ENCODE results near the gene RUFY4.
A peak's percentile ranks its signal among the peaks of the same experiment; 100 is the strongest.
"Not testable (repeated sequence)": the region's sequence is repeated elsewhere in the genome, so short reads cannot be mapped to it uniquely, and the experiment has no call there.

The RUFY4 gene

DNA sequence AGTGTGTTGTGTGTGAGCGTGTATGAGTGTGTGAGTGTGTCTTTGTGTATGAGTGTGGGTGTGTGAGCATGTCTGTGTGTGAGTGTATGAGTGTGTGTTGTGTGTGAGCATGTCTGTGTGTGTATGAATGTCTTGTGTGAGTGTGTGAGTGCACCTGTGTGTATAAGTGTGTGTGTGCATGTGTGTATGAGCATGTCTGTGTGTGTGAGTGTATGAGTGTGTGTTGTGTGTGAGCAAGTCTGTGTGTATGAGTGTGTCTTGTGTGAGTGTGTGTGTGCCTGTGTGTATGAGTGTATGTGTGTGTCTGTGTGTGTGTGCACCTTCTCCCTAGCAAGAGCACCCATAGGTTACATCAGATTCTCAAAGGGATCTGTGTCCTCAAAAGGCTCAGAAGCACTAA is 37.8 kb upstream of the RUFY4 start:
- FAIRE-seq (no peak), DNase-seq (ENCODE audit: low spot score) (no peak)

DNA sequence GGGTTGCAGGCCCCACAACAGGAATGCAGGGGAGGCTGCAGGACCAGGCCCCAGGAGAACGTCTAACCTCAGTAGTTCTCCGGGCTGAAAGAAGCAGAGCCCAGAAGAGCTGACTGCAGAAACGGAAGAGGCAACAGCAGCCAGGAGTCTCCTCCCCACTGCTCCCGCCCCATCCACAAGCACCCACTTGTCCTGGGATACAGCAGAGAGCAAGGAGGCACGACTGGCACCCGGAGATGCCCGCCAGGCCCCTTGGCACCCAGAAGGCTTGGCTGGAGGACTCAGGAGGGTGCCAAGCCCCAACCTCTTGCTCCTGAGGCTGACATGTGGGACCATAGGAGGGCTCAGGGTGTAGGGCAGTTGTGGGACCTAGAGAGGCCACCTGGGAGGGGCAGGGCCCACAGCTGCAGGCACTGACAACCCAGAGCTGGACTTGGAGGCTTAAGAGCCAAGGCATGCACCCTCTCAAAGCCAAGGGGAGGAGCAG is 37.2 kb upstream of the RUFY4 start:
- no peak for DNase-seq (ENCODE audit: low spot score)
- FAIRE-seq: no peak

DNA sequence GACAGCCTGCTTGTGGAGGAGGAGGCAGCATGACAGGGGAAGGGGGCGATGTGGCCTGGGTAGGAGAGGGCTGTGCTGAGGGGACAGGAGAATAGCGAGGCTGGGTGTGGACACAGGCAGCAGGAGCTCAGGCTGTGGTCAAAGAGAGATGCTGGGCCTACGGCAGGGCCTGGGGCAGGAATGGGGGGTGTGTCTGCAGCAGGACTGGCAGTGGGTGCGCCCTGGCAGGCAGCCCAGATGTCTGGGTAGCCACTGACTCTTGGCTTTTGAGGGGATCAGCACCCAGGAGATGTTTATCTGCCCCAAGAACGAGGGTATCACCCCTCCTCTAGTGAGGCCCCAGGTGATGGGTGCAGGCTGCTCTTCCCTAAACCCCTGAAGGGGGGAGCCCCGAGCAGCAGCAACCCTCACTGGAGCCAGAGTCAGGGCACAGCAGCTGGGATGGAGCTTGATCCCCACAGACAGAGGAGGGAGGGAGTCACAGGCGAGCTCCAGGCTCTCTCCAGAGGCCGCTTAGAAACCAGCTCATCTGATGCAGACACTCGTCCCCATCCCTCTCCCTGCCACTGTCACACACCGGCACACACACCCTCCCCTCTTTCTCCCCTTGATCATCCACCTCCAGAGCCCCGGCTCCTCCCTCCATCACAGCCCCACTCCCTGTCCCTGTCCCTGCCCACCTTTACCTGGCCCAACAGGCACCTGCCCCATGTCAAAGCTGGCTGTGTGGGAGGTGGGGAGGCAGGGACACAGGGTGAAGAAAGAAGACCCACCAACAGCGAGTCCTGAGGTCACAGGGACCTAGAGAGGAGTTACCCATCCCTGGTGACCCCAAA is 36.5 kb upstream of the RUFY4 start:
- FAIRE-seq (no peak), DNase-seq (ENCODE audit: low spot score) (no peak)

DNA sequence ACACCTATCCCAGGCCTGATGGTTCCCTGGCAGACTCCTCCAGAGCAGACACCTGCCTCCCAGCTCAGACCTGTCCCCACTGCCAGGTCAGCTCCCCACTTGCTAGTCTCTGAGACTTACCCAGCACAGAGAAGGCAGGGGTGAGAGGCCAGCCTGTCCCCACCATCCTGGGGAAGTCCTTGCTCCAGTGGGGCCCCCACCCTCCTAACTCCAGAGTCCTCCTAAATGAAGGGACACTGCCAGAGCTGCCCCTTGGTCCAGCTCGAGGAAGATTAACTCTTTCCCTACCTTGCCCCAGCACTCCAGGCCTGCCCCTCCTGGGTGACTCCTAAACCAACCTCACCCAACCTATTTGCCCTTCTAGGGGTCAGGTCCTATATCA is 35.9 kb upstream of the RUFY4 start:
- FAIRE-seq (no peak), DNase-seq (ENCODE audit: low spot score) (no peak)

DNA sequence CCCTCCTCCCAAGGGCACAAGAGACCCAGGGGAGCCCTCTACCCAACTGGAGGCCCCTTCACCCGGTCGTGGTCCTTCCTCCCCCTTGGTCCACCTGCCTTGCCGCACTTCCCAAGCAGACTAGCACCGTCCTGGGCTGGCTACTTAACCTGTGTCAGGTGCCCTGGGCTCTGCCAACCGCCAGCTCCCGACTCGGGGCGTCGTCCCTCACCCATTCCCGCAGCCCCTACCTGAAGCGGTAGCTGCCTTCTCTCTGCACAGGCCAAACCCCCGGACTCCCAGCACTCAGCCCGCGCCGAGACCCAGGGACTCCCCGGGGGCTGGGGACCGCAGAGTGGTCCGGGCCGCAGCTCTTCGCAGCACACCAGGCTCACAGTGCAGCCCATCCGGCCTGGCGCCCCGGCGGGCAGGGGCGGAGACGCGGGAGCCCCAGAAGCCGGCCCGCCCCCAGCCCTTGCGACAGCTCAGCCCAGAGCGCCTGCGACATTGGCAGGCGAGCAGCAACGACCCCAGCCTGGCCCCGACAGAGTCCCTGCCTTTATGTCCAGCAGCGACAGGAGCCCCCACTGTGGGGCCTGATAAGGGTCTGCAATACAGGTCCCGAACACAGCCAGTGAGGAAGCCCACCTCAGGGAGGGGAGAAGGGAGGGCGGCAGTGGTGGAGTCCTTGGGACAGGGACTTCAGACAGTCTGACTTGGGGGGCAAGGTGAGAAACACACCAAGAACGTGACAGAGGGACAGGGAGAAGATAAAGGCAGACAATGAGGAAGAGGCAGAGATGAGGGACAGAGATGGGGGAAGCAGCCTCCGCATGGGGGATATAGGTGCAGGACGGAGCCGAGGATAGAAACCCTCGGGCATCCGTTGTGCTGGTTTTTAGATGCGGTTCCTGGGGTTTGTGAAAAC is 35.2 kb upstream of the RUFY4 start:
- FAIRE-seq (no peak), DNase-seq (ENCODE audit: low spot score) (no peak)

DNA sequence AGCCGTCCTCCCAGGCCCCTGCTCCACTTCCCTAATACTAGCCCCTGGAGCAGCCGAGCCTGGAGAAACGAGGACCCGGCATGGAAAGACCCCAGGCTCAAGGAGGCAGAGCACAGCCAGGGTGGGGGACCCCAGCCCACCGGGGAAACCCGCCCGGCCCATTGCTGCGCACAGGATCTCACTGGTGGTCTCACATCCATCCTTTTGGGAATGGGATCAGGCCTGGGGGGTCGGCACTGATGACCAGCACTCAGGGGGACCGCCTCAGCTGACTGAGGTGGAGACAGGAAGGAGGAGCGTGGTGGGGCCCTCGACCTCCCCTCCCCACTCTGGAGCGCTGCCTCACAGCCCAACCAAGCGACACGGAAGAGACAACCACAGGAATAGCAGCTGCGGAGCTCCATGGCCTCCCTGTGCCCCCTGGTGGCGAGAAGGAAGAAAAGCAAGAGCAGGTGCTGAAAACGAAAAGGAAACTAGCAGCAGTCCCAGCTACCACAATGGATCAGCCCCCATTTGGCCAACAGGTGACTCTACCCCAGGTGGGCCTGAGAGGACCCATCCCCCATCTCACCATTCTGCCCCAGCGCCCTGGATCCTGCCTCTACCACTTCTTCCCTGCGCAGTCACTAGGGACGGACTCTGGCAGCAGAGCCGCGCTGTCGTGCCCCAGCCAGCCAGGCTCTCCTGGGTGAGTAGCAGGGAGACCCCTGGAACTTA is 34.4 kb upstream of the RUFY4 start:
- DNase-seq (ENCODE audit: low spot score): peak; percentile 66

DNA sequence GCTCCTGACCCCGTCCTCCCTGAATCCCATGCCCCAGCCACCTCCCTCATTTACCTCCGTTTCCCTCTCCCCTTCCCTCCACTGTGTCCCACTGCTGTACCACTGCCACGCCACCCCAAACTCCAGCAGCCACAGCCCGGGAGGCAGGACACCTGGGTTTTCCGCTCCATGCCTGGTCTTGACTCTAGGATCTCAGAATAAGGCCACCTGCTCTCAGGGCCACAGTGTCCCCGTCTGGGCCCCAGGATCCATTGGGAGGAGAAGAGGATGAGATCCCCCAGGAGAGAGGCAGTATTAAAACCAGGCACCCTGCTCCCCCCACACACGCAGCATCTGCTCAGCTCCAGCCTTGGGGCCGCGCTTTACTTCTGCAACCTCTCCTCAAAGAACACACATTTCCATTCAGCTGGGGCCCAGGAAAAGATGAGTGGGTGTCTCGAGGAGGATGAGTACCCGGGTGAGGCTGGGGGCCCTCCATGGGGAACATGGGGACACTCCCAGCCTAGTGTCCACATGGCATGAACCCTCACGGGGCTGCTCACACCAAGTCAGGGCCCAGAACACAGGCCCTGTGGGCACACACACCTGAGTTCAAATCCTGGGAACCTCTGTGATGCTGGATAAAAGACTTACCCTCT is 33.5 kb upstream of the RUFY4 start:
- DNase-seq (ENCODE audit: low spot score): no peak
- no peak for FAIRE-seq

More for the DNA sequence above, 34.4 kb upstream of the RUFY4 start:
- peak; percentile 28 for FAIRE-seq

DNA sequence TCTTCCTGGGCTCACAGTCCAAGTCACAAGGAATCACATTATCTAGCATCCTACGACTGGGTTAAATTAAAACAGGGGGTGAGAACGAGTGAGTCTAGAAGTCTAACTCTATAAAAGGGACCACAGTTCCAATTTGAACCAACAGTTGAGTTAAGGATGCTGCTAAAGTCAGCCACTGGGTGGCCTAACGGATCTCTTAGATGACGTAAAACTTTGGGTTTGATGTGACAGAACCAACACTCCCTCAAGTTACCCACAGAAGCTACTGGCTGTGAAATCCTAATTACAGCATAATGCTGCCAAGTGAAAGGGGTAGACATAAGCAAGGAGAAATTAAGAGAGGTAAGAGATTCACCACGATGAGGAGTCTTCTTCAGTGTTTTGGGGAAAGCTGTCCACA is 32.7 kb upstream of the RUFY4 start:
- no peak for DNase-seq (ENCODE audit: low spot score)
- no peak for FAIRE-seq

DNA sequence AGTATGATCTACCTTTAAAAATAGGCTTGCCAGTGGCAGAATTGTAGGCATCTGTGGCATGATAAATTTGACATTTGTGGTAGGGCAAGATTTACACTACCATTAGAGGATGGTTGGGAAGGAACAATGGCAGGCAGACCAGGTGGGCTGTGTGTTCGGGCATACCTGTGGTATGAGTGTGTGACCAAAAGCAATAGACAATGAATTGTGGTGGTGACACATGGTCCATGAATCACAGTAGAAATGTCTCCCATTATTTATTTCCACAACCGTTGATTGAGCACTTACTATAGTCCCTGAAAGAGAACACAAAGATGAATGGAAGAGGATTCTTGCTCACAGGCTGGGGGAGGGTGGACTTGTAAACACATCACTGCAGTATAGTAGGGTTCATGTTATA is 29.9 kb upstream of the RUFY4 start:
- DNase-seq (ENCODE audit: low spot score) (peak; percentile 78), FAIRE-seq (peak; percentile 46)

DNA sequence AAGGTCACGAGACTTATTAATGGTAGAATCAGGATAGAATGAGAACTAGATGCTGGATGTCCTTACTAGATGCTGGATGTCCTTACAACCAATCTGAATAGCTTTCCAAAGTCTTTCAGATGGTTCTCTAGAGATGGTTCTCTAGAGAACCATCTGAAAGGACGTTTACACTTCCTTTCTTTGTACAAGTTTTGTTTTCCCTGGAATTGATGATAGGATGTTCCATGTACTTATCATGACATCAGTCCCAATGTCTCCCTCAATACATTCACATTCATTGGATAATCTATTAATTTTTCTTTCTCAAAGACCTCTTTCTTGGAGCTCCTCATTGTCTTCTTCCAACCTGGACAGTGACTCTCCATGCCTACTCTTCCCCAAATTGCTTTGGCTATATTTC is 28.2 kb upstream of the RUFY4 start:
- FAIRE-seq: no peak
- DNase-seq (ENCODE audit: low spot score): no peak

DNA sequence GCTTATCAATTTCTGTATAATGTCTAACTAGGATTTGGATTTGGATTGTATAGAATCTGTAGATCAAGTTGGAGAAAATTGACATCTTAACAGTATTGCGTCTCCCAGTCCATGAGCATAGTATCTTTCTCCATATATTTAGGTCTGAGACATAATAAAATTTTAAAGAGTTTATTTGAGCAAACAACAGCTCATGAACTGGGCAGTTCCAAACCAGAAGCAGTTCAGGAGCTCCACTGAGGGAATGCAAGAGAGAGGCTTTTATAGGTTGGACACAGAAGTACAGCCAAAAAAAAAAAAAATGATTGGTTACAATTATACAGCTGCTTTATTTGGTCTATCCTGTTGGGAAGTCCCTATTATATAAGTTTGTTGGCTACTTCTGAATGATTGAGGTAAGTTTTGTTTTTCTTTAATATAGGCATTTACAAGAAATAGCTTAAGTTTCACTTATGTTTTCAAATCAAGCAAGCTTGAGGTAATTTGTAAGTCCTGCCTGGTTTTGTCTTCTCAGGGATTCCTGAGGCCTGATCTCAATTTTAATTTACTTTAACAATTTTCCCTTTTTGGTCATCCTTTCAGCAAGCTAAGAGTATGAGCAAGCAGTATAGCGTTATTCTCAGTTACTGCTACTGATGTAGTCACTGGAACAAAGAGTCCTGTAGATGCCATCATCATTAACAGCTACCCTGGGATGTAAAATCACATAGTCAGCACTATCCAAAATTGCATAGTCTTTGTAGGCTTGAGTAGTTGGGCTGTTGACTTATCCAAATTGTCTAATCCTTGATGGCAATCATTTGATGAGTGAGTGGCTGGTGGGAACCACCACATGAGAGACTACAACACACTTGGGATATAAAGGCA is 27.5 kb upstream of the RUFY4 start:
- DNase-seq (ENCODE audit: low spot score): no peak
- FAIRE-seq: no peak

DNA sequence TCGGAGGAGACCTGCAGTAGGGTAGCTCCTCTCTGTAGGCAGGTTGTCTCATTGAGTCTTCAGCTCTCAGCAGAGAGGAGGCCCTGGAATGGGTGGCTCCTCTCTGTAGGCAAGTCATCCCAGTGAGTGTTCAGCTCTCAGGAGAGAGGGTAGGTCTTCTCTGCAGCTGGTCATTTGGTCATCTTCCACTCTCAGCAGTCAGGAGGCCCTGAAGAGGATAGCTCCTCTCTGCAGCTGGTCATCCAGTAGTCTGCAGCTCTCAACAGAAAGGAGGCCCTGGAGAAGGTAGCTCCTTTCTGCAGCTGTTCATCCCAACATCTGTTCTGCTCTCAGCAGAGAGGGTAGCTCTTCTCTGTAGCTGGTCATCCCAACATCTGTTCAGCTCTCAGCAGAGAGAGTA is 26.0 kb upstream of the RUFY4 start:
- FAIRE-seq (no peak), DNase-seq (ENCODE audit: low spot score) (no peak)

DNA sequence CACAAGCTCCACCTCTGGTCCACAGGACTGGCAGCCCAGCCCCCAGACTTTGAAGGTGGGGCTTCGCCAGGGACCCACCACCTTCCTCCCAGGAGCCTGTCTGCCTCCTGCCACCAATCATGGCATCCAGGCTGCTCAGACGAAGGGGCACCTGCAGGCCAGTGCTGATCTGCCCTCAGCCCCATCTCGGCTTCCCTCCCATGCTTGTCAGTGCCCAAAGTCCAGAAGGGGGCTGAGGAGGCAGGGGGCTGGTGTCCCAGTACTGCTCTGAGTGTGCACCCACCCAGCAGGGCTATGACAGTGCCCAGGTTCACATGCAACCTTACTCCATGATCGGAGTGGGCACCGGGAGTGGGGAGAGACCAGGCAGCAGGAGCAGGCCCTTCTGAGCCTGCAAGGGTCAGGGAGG is 25.3 kb upstream of the RUFY4 start:
- no peak for DNase-seq (ENCODE audit: low spot score)
- no peak for FAIRE-seq

DNA sequence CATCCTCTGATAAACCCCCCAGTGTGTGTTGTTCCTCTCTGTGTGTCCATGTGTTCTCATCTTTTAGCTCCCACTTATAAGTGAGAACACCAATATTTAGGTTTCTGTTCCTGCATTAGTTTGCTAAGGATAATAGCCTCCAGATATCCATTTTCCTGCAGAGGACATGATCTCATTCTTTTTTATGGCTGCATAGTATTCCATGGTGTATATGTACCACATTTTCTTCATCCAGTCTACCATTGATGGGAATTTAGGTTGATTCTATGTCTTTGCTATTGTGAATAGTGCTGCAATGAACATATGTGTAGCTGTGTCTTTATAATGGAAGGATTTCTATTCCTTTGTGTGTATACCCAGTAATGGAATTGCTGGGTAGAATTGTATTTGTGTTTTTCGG is 24.5 kb upstream of the RUFY4 start:
- FAIRE-seq; DNase-seq (ENCODE audit: low spot score): not testable (repeated sequence)

DNA sequence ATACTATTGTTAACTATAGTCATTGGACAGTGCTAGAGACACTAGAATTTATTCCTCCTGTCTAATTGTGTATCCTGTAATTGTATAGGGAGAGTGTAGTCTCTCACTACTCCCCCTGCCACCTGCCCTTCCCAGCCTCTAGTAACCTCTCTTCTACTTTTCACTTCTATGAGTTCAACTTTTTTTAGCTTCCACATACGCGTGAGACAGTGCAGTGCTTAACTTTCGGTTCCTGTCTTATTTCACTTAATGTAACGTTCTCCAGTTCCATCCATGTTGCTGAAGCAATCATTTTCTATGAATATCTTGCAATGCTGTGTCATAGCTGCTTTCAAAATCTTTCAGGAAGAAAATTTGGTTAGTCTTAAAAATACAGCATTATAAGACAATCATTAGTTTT is 22.8 kb upstream of the RUFY4 start:
- no peak for FAIRE-seq

DNA sequence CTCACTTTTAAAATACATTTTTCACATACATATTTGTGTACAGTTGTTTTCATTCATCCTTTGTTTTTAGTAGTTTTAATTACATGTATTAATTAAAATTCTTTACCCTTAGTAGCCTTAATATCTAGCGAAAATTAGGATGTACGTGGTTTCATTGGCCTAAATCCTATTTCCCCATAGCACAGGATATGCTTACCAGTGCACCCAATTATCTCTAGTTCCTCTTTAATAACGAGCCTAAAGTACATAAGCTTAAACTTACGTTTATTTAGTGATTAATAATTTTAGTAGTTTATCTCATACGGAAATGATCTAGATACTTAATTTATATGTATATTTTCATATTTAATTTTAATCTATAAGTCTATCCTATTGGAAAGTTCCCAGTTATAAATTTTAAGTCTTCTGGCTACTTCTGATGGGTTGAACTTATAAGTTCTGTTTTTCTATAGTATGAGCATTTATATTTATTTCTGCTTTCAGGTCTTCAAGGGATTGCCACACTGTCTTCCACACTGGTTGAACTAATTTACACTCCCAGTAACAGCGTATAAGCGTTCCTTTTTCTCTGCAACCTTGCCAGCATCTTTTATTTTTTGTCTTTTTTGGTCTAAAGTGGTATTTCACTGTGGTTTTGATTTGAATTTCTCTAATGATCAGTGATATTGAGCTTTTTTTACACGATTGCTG is 21.4 kb upstream of the RUFY4 start:
- no peak for FAIRE-seq
- DNase-seq (ENCODE audit: low spot score): no peak

More for the DNA sequence above, 22.8 kb upstream of the RUFY4 start:
- no peak for DNase-seq (ENCODE audit: low spot score)

DNA sequence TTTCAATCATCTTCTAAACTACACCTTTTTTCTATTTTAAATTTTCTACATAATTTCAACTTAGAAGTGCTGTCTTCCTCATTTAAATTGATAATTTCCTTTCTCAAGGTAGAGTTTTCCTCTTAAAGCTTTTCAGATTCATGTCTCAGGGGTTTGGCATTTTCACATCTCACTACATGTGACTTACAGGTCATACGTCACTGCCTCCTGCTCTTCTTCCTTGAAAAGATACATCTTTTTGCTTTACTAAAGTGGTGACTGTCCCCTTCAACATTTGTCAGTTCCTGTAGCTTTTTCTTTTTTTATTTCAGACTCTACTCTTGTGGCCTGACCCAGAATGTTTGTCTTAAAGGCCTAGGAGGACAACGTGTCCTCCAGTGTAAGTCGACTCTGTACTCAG is 17.1 kb upstream of the RUFY4 start:
- DNase-seq (ENCODE audit: low spot score) (no peak), FAIRE-seq (no peak)

DNA sequence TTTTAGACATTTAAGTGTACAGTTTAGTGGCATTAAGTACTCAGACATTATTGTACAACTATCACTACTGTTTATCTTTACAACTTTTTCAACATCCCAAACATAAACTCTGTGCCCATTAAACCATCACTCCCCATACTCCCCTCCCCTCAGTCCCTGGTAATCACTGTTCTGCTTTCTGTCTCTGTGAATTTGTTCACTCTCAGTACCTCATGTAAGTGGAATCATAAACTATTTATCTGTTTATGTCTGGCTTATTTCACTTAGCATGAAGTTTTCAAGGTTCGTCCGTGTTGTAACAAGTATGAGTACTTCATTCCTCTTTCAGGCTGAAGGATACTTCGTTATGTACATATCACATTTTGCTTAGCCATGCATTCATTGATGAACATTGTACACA is 9.8 kb upstream of the RUFY4 start:
- no peak for FAIRE-seq

DNA sequence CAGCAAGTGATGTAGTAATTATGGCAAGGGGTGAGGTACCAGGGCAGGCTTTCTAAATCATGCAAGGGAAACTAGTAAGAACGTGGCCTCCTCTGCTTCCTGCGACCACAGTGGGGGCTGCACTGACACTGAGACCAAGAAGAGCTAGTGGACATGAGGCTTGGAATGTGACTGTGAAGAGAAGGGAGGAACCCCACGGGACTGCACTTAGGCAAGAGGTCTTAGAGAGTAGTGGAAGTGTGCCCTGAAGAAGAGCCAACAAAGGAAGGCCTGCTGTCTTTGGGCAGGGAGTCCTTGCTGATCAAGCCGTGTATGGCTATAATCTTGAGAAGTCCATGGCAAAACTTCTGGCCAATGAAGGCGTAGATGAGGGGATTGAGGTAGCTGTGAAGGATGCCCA is 8.9 kb upstream of the RUFY4 start:
- FAIRE-seq (no peak), DNase-seq (ENCODE audit: low spot score) (no peak)

More for the DNA sequence above, 9.8 kb upstream of the RUFY4 start:
- no peak for DNase-seq (ENCODE audit: low spot score)
